Activated naive CD4-positive, alpha-beta T cell treated with anti-CD3 and anti-CD28 coated beads, Interleukin-2, amount 50 U/mL, for 72 hours (primary cell): ENCODE measurements around the gene A4GALT. TPM values are rescaled to one million over a fixed set of nuclear protein-coding genes. Genes with fewer than 3 reads are reported as not detected.
A peak's percentile ranks its signal among the peaks of the same experiment; 100 is the strongest.
"Not testable (repeated sequence)": the region's sequence is repeated elsewhere in the genome, so short reads cannot be mapped to it uniquely, and the experiment has no call there.

ENCODE experiments used
- ATAC-seq, 2 donors: fragments of 150-1000 bp; cut with Tn5 transposase; 2 replicates each; pipeline ENCODE4 v1.10.0; 2021; ENCODE audit warnings: mild to moderate bottlenecking in 2 of 2, moderate library complexity in 2 of 2
- DNase-seq, 2 donors: peaks; one replicate each; pipeline ENCODE4 v3.0.0; 2021 to 2022; ENCODE audit warnings: low spot score in 2 of 2
- H3K27ac Mint-ChIP-seq, 2 donors: one replicate each; pipeline ENCODE4 v1.8.0; 2022; ENCODE audit warnings: mild to moderate bottlenecking in 2 of 2, mixed read lengths in 2 of 2
- H3K36me3 Mint-ChIP-seq, 2 donors: one replicate each; pipeline ENCODE4 v1.8.0; 2022; ENCODE audit warnings: mixed read lengths in 2 of 2
- H3K9me3 Mint-ChIP-seq, 2 donors: one replicate each; pipeline ENCODE4 v1.8.0; 2022; ENCODE audit warnings: mixed read lengths in 2 of 2
- total RNA-seq, 2 donors: library from RNA; stranded (reverse); gene quantifications; one replicate each; pipeline ENCODE4 v1.2.3, GENCODE V29; 2022

The A4GALT gene
- total RNA-seq, 2 donors from 2014 or later = 0.16 TPM; not detected in 1

- ATAC-seq = no peak
- Mint-ChIP-seq H3K27ac (peak overlapping the region in 1 of 2 donors; percentile 44), H3K36me3 (no peaks in the 10 kb centered on the region), H3K9me3 (no peaks in the 10 kb centered on the region)
- no peak for DNase-seq
These were observed 27.2 kb upstream of the A4GALT start for GRCh38 chr22:42747701-42748513.

- Mint-ChIP-seq H3K36me3 (no peaks in the 10 kb centered on the region), H3K27ac (no peak overlapping the region), H3K9me3 (no peaks in the 10 kb centered on the region)
- no peak for ATAC-seq
- DNase-seq = no peak
These were observed 24.4 kb upstream of the A4GALT start for GRCh38 chr22:42745118-42745517.

- no peak for ATAC-seq
- Mint-ChIP-seq H3K36me3 (no peaks in the 10 kb centered on the region), H3K27ac (peak overlapping the region; percentile 19 to 36)
These were observed 22.9 kb upstream of the A4GALT start for GRCh38 chr22:42743501-42743991.

GRCh38 chr22:42742940-42743339 lies 22.3 kb upstream of the A4GALT start:
- Mint-ChIP-seq H3K9me3 (no peaks in the 10 kb centered on the region), H3K36me3 (no peaks in the 10 kb centered on the region), H3K27ac (no peak overlapping the region)
- ATAC-seq = no peak
- no peak for DNase-seq

More at GRCh38 chr22:42743501-42743991, 22.9 kb upstream of the A4GALT start:
- no peak for DNase-seq
- H3K9me3 Mint-ChIP-seq = no peaks in the 10 kb centered on the region

- H3K36me3 Mint-ChIP-seq, H3K27ac Mint-ChIP-seq, H3K9me3 Mint-ChIP-seq, ATAC-seq, DNase-seq: not testable (repeated sequence)
These were observed 19.6 kb upstream of the A4GALT start for GRCh38 chr22:42740320-42740719.

- H3K27ac Mint-ChIP-seq = no peak overlapping the region
- DNase-seq (no peak), ATAC-seq (no peak)
- no peaks in the 10 kb centered on the region for H3K9me3 Mint-ChIP-seq
- no peaks in the 10 kb centered on the region for H3K36me3 Mint-ChIP-seq
These were observed 13.7 kb upstream of the A4GALT start for GRCh38 chr22:42734406-42734805.

GRCh38 chr22:42733394-42733793 lies 12.7 kb upstream of the A4GALT start:
- DNase-seq, H3K9me3 Mint-ChIP-seq, H3K36me3 Mint-ChIP-seq, ATAC-seq, H3K27ac Mint-ChIP-seq: not testable (repeated sequence)

GRCh38 chr22:42732081-42732480 lies 11.4 kb upstream of the A4GALT start:
- ATAC-seq = no peak
- Mint-ChIP-seq H3K9me3 (no peaks in the 10 kb centered on the region), H3K36me3 (no peaks in the 10 kb centered on the region), H3K27ac (no peak overlapping the region)
- DNase-seq = no peak

- no peak for DNase-seq
- no peak overlapping the region for H3K27ac Mint-ChIP-seq
- H3K9me3 Mint-ChIP-seq = no peaks in the 10 kb centered on the region
- H3K36me3 Mint-ChIP-seq = no peaks in the 10 kb centered on the region
- no peak for ATAC-seq
These were observed 6.1 kb upstream of the A4GALT start for GRCh38 chr22:42726811-42727210.

GRCh38 chr22:42725606-42726355 lies 5.1 kb upstream of the A4GALT start:
- H3K9me3 Mint-ChIP-seq = no peaks in the 10 kb centered on the region
- no peak overlapping the region for H3K27ac Mint-ChIP-seq
- no peak for DNase-seq
- peaks cover 7 to 8% of the 10 kb centered on the region in 2 donors for H3K36me3 Mint-ChIP-seq
- no peak for ATAC-seq

GRCh38 chr22:42724062-42724461 lies 3.4 kb upstream of the A4GALT start:
- peaks cover 7 to 14% of the 10 kb centered on the region in 2 donors for H3K36me3 Mint-ChIP-seq
- DNase-seq (no peak), ATAC-seq (no peak)
- no peaks in the 10 kb centered on the region for H3K9me3 Mint-ChIP-seq
- no peak overlapping the region for H3K27ac Mint-ChIP-seq

- ATAC-seq (no peak), DNase-seq (no peak)
- peaks cover 7 to 17% of the 10 kb centered on the region in 2 donors for H3K36me3 Mint-ChIP-seq
These were observed 370 bp upstream of the A4GALT start for GRCh38 chr22:42721045-42721434.

GRCh38 chr22:42719656-42720262 lies 911 bp downstream of the A4GALT start:
- Mint-ChIP-seq H3K9me3 (no peaks in the 10 kb centered on the region), H3K27ac (no peak overlapping the region), H3K36me3 (peaks cover 7 to 17% of the 10 kb centered on the region in 2 donors)
- ATAC-seq (peak in 1 of 2 donors; percentile 29), DNase-seq (no peak)

More at GRCh38 chr22:42721045-42721434, 370 bp upstream of the A4GALT start:
- no peak overlapping the region for H3K27ac Mint-ChIP-seq
- H3K9me3 Mint-ChIP-seq = no peaks in the 10 kb centered on the region

- peaks cover 7 to 17% of the 10 kb centered on the region in 2 donors for H3K36me3 Mint-ChIP-seq
- H3K27ac Mint-ChIP-seq = no peak overlapping the region
- no peak for ATAC-seq
- no peak for DNase-seq
- no peaks in the 10 kb centered on the region for H3K9me3 Mint-ChIP-seq
These were observed 1.5 kb downstream of the A4GALT start for GRCh38 chr22:42719133-42719532.

GRCh38 chr22:42717197-42717928 lies 3.3 kb downstream of the A4GALT start:
- ATAC-seq = no peak

GRCh38 chr22:42716649-42717127 lies 4.0 kb downstream of the A4GALT start:
- H3K27ac Mint-ChIP-seq = no peak overlapping the region
- ATAC-seq (no peak), DNase-seq (no peak)
- H3K36me3 Mint-ChIP-seq = peaks cover 7 to 17% of the 10 kb centered on the region in 2 donors
- H3K9me3 Mint-ChIP-seq = no peaks in the 10 kb centered on the region

More at GRCh38 chr22:42717197-42717928, 3.3 kb downstream of the A4GALT start:
- Mint-ChIP-seq H3K9me3 (no peaks in the 10 kb centered on the region), H3K27ac (no peak overlapping the region), H3K36me3 (peaks cover 7 to 17% of the 10 kb centered on the region in 2 donors)
- no peak for DNase-seq
